AG10803 (cell line): ENCODE data around the gene OR1F1.
A peak's percentile ranks its signal among the peaks of the same experiment; 100 is the strongest.

Source experiments
- DNase-seq: peaks from one replicate; pipeline ENCODE4 v3.0.0; 2010; ENCODE audit warnings: low read depth
- H3K4me3 ChIP-seq: 2 replicates; pipeline ENCODE4 v1.5.1; 2011; ENCODE audit warnings: mild to moderate bottlenecking, low read length, control low read depth
- TF ChIP-seq, protein P1 (sequence below): conservative IDR thresholded peaks from 2 replicates; pipeline ENCODE4 v1.5.1; 2011; ENCODE audit warnings: mild to moderate bottlenecking, low read length, control low read depth, inconsistent platforms

The OR1F1 gene

DNA sequence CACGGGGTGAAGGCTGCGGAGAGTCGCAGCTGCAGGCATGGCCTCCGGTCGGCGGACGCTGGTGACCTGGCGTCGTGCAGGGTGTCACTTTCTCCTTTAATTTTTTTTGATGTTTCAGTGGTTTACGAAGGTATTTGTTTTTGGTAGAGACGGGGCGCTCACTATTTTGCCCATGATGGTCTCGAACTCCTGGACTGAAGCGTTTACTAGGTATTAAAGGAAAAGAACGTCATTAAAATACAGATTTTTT, 36.1 kb upstream of the OR1F1 start:
- TF ChIP-seq, protein P1, sequence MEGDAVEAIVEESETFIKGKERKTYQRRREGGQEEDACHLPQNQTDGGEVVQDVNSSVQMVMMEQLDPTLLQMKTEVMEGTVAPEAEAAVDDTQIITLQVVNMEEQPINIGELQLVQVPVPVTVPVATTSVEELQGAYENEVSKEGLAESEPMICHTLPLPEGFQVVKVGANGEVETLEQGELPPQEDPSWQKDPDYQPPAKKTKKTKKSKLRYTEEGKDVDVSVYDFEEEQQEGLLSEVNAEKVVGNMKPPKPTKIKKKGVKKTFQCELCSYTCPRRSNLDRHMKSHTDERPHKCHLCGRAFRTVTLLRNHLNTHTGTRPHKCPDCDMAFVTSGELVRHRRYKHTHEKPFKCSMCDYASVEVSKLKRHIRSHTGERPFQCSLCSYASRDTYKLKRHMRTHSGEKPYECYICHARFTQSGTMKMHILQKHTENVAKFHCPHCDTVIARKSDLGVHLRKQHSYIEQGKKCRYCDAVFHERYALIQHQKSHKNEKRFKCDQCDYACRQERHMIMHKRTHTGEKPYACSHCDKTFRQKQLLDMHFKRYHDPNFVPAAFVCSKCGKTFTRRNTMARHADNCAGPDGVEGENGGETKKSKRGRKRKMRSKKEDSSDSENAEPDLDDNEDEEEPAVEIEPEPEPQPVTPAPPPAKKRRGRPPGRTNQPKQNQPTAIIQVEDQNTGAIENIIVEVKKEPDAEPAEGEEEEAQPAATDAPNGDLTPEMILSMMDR = no peak
- DNase-seq = no peak
- H3K4me3 ChIP-seq = peak overlapping the region; percentile 66

DNA sequence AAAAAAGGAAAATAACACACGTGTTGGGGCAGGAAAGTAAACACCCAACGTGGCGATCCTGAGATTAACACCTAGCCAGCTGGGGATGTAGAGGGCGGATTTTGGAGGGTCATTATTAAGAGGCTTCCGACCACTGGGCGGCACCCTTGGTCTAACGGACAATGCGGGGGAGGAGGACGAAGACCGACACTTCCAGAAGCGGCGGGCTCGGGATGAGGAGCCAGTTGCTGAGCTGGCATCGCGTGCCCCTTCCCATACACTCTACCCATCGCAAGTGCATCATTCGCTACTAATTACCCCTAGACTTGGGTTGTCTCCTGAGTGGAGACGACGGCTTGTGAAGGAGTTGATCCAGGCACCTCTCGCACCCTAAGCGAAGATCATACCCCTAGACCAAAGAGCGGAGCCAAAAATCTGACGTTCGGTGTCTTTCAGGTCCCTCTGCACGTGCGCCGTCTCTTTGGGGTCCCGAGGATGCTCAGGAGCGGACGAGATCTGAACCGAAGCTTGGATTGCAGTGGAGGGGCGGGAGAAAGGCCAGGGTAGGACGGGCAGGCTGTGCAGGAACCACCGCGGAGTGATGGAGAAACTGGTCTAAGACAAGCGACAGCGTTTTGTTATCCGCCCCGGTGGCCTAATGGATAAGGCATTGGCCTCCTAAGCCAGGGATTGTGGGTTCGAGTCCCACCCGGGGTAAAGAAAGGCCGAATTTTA, 35.6 kb upstream of the OR1F1 start:
- H3K4me3 ChIP-seq = peak overlapping the region; percentile 66
- TF ChIP-seq, protein P1 = peak; percentile 53
- DNase-seq = peak; percentile 87

DNA sequence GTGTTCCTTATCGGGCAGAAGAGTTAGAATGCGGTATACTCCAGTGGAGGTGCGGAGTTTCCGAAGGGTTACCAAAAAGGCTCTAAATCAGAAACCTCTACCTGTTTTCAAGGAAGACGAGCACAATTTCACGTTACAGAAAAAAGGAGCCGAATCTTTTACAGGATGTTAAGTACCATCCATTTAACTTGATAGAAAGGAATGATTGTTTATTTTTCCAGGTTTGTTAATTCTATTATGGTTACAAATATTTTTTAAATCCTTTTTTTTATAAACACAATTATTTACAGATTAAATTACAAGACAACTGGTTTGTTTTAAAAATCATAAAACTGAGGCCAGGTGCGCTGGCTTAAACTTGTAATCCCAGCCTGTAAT, 35.0 kb upstream of the OR1F1 start:
- no peak overlapping the region; the same call in 1 of the 2 replicates for H3K4me3 ChIP-seq
- no peak for DNase-seq
- TF ChIP-seq, protein P1 = no peak

DNA sequence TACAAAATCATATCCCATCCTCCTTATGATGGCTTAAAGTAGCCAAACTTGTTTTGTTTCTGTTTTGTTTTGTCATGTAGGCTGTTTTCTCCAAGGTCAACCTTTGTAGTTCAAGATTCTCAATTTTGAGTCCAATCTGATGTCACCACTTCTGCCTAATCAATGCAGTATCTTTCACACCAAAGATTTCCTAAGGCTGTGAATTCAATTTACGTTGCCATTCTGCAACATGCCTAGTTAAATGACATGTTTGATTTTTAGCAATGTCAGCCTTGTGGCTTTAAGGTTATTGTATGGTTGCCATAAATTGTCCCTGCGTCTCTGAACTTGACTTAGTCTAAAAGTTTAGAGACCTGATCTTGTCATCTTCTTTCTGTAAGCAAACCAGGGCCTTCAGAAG, 32.8 kb upstream of the OR1F1 start:
- H3K4me3 ChIP-seq = no peak overlapping the region
- TF ChIP-seq, protein P1 = no peak
- DNase-seq = no peak

DNA sequence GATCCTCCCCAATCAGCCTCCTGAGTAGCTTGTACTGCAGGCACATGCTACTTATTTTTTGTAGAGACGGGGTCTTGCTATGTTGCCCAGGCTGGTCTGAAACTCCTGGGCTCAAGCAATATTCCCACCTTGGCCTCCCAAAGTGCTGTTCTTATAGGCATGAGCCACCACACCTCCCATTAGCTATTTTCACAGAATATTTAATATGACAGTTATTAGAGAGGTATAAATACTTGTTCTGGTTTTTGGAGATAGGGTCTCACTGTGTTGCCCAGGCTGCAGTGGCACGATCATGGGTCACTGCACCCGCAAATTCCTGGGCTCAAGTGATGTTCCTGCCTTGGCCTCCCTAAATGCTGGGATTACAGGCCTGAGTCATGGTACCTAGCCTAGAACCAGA, 32.0 kb upstream of the OR1F1 start:
- H3K4me3 ChIP-seq = no peak overlapping the region
- DNase-seq = no peak
- TF ChIP-seq, protein P1 = no peak

DNA sequence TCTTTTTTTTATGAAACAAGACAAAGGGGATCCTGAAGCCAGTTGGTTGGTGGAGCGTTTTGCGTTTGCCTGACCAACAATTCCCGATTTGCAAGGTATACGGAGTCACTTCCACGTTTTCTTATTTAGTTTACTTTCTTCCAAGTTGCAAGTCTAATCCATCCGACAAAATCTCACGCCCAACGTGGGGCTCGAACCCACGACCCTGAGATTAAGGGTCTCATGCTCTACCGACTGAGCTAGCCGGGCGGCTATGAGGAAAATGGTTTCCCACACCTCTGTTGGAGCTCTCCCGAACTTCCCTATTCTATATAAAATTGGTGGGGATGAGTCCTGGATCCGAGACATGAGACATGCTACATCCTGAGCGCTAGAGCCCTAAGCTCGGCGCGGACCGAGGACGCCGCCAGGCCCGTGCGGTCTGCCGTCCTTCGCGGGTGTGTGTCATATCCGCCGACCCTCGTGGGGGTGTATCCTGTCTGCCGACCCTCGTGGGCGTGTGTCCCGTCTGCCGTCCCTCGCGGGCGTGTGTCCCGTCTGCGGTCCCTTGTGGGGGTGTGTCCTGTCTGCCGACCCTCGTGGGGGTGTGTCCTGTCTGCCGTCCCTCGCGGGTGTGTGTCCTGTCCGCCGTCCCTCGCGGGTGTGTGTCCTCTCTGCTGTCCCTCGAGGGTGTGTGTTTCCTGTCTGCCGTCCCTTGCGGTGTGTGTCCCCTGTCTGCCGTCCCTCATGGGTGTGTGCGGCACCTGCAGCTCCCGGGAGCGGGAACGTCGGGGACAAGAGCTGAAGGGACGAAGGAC, 30.6 kb upstream of the OR1F1 start:
- peak overlapping the region; percentile 79 for H3K4me3 ChIP-seq
- peak; percentile 95 for DNase-seq
- TF ChIP-seq, protein P1 = no peak

DNA sequence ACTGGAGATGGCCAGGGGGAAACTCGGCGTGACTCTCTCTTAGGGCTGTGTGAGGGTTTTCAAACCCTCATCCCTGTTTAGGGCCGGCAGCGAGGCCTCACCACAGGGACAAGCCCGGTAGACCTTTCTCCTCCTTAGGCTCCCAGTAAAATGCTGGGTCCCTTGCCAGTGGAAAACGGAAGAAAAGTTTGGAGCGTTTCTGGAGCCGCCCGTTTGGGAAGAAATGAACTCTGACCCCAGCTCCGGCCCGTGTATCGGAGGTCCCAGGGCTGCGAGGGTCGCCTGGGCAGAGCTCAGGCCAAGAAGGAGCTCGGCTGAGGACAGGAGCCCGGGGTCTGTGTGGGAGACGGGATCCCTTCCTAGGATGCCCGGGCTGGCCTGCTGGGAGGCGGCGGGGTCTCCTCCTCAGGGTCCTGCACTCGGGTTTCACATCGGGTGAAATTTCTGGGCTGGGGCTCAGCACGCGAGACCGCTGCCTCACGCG, 29.9 kb upstream of the OR1F1 start:
- H3K4me3 ChIP-seq = peak overlapping the region; percentile 79
- TF ChIP-seq, protein P1 = no peak
- no peak for DNase-seq
